Measurements from ENCODE around the gene AIFM1. TPM values are rescaled to one million over a fixed set of nuclear protein-coding genes. Genes with fewer than 3 reads are reported as not detected.

AIFM1 gene
- total RNA-seq, 1 donor from 2014 or later: 53.9 TPM

- H3K36me3 Mint-ChIP-seq (ENCODE audit: low read depth): peaks cover 8% of the 10 kb centered on the region
- peak overlapping the region; percentile 97 for H3K4me3 Mint-ChIP-seq
- H3K9me3 Mint-ChIP-seq: no peaks in the 10 kb centered on the region
- H3K27ac Mint-ChIP-seq (ENCODE audit: unreplicated experiment): no peak overlapping the region
- TF ChIP-seq CTCF (conservative IDR thresholded peaks at IDR 0.05): no peak
- H3K4me1 Mint-ChIP-seq: peaks cover 54% of the 10 kb centered on the region
- no peaks in the 10 kb centered on the region for H3K27me3 Mint-ChIP-seq (ENCODE audit: low read depth)
- DNase-seq (ENCODE audit: low read depth, low spot score): no peak
Observed at GRCh38 chrX:130174045-130174704, 8.5 kb upstream of the AIFM1 start.

GRCh38 chrX:130173190-130173895 lies 7.7 kb upstream of the AIFM1 start:
- peak overlapping the region; percentile 97 for H3K4me3 Mint-ChIP-seq
- DNase-seq (ENCODE audit: low read depth, low spot score): no peak
- H3K9me3 Mint-ChIP-seq: no peaks in the 10 kb centered on the region
- peak overlapping the region; percentile 83 for H3K27ac Mint-ChIP-seq (ENCODE audit: unreplicated experiment)
- peaks cover 54% of the 10 kb centered on the region for H3K4me1 Mint-ChIP-seq
- peaks cover 8% of the 10 kb centered on the region for H3K36me3 Mint-ChIP-seq (ENCODE audit: low read depth)
- TF ChIP-seq CTCF (conservative IDR thresholded peaks at IDR 0.05): no peak
- no peaks in the 10 kb centered on the region for H3K27me3 Mint-ChIP-seq (ENCODE audit: low read depth)

- Mint-ChIP-seq H3K4me1 (peaks cover 49% of the 10 kb centered on the region), H3K27me3 (ENCODE audit: low read depth) (no peaks in the 10 kb centered on the region), H3K36me3 (ENCODE audit: low read depth) (peaks cover 2% of the 10 kb centered on the region), H3K9me3 (no peaks in the 10 kb centered on the region), H3K27ac (ENCODE audit: unreplicated experiment) (peak overlapping the region; percentile 88), H3K4me3 (peak overlapping the region; percentile 97)
- no peak for TF ChIP-seq CTCF (conservative IDR thresholded peaks at IDR 0.05)
- DNase-seq (ENCODE audit: low read depth, low spot score): no peak
Observed at GRCh38 chrX:130172127-130172845, 6.6 kb upstream of the AIFM1 start.

- no peak for TF ChIP-seq CTCF (conservative IDR thresholded peaks at IDR 0.05)
- Mint-ChIP-seq H3K4me1 (peaks cover 48% of the 10 kb centered on the region), H3K4me3 (peak within 1 kb of the TSS; percentile 97), H3K9me3 (no peaks in the 10 kb centered on the region), H3K27ac (ENCODE audit: unreplicated experiment) (peak within 1 kb of the TSS; percentile 98), H3K36me3 (ENCODE audit: low read depth) (peaks cover 2% of the 10 kb centered on the region), H3K27me3 (ENCODE audit: low read depth) (no peaks in the 10 kb centered on the region)
- DNase-seq (ENCODE audit: low read depth, low spot score): peak; percentile 23
Observed at GRCh38 chrX:130171446-130172126, 5.9 kb upstream of the AIFM1 start, which contains the start of gene RAB33A. Gene RAB33A (plus strand): TSS chrX:130171962. CDS start chrX:130172063, 101 bp downstream.

- peak overlapping the region; percentile 98 for H3K27ac Mint-ChIP-seq (ENCODE audit: unreplicated experiment)
- no peaks in the 10 kb centered on the region for H3K9me3 Mint-ChIP-seq
- DNase-seq (ENCODE audit: low read depth, low spot score): peak; percentile 57
- H3K27me3 Mint-ChIP-seq (ENCODE audit: low read depth): no peaks in the 10 kb centered on the region
- TF ChIP-seq CTCF (conservative IDR thresholded peaks at IDR 0.05): no peak
- peaks cover 2% of the 10 kb centered on the region for H3K36me3 Mint-ChIP-seq (ENCODE audit: low read depth)
- H3K4me3 Mint-ChIP-seq: peak overlapping the region; percentile 97
- peaks cover 42% of the 10 kb centered on the region for H3K4me1 Mint-ChIP-seq
Observed at GRCh38 chrX:130170752-130171445, 5.3 kb upstream of the AIFM1 start.
